Medulla oblongata (tissue), 1 donor: Measurements from ENCODE around the gene ZNF200.
"Not testable (repeated sequence)": the region's sequence is repeated elsewhere in the genome, so short reads cannot be mapped to it uniquely, and the experiment has no call there.

Experiments
- DNase-seq: peaks from one replicate; pipeline ENCODE4 v3.0.0-alpha.2; 2015; ENCODE audit errors: extremely low spot score

The ZNF200 gene, protein sequence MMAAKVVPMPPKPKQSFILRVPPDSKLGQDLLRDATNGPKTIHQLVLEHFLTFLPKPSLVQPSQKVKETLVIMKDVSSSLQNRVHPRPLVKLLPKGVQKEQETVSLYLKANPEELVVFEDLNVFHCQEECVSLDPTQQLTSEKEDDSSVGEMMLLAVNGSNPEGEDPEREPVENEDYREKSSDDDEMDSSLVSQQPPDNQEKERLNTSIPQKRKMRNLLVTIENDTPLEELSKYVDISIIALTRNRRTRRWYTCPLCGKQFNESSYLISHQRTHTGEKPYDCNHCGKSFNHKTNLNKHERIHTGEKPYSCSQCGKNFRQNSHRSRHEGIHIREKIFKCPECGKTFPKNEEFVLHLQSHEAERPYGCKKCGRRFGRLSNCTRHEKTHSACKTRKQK

DNA sequence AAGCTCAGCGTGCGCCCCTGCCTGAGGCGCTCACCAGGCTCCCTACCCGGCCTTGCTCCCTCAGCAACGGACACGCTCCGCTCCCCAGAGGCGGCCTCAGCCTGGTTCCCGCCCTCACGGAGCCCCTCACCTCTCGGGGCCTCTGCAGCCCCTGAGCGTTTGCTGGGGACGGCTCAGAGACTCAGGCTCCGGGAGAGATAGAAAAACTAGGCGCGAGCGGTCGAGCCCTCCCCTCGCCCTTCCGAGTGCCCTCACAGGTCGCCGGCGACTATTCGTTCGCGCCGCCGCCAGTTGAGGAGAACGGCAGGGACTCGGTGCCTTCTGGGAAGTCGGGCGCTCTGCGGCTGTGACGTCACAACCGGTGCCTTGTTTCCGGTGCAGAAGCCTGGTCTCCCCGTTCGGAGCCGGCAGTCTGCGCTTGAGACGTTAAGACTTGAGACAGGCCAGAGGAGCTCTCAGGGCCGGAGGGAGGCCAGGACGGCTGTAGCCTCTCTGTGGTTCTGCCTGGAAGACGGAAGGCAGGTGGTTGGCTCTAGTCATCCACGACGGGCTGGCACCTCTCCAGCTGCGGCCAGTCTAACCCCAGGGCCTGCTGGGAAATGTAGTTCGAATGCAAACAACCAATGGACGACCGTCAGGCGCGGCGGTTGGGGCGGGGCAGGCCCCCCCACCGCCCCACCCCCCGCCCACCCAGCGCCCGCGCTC lies at the start of gene ZNF200:
Gene ZNF200, minus strand, starts transcription at position 302 of the 705 bp plus-strand sequence. CDS start 1,403 bp downstream, outside the sequence.
- peak; percentile 97 for DNase-seq

DNA sequence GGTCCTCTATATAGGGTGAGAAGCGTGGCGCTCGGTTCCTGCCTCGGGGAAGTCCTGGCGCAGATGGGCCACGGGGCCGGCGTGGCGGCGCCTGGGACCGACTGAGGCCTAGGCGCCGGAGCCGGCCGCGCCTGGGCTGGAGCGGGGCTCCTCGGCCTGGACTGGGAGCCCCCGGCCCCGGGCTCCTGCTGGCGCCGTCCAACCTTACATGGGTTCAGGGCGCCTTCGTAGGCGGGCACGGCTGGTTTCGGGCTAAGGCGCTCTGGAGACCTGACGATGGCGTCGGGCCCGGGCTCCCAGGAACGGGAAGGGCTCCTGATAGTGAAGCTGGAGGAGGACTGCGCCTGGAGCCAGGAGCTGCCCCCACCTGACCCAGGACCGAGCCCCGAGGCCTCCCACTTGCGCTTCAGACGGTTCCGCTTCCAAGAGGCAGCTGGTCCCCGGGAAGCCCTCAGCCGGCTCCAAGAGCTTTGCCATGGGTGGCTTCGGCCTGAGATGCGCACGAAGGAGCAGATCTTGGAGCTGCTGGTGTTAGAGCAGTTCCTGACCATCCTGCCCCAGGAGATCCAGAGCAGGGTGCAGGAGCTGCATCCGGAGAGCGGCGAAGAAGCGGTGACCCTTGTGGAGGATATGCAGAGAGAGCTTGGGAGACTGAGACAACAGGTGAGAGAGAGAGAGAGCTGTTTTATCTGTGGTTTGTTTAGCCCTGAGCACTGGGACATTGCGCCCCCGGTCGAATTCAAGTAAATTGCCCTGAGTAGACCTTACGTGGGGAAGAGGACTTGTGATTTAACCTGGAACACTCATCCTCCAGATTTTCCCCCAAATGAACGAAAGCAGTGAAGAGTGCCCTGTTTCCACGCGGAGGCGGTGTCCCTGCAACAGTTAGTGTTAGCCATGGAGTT lies 48.8 kb upstream of the ZNF200 start:
- DNase-seq = no peak

DNA sequence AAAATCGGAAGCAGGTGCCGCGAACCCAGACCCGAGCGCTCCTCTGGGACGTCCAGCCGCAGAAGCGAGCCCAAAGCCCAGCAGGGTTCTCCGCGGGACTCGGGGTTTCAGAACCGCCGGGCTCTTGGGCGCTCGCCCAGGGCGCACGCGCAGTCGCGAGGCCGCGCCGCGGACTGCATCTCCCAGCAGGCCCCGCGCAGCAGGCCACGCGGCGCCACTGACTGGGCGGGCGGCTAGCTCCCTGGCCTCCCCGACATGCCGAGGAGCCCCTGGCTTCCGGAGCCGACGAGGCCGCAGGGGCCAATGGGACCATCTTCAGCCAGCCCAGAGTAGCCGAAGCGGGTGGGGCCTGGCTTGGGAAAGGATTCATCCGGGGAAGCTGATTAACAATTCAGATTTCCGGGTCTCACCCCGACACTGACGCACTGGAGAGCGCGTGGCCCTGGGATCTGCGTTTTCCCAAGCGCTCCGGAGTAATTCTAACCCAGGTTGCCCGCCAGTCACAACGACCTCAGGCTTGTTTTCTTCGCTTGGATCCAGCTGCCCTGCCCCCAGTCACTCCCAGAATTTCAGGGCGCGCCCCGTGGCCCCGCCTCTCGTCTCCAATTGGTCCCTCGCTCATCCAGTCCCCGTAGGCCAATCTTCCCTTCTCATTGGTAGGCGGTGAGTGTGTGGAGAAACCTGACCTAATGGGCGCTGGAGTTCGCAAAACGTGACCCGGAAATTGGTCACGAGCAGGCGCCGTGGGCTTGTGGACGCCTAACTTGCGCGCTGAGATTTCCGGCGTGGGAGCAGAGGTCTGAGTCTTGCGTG lies 48.0 kb upstream of the ZNF200 start, which contains the start of gene ZNF263:
Gene ZNF263, plus strand, starts transcription at position 762 of the 813 bp plus-strand sequence. CDS start 328 bp downstream, outside the sequence.
- peak; percentile 99 for DNase-seq

GRCh38 chr16:3282103-3282729 lies 47.3 kb upstream of the ZNF200 start:
- no peak for DNase-seq

DNA sequence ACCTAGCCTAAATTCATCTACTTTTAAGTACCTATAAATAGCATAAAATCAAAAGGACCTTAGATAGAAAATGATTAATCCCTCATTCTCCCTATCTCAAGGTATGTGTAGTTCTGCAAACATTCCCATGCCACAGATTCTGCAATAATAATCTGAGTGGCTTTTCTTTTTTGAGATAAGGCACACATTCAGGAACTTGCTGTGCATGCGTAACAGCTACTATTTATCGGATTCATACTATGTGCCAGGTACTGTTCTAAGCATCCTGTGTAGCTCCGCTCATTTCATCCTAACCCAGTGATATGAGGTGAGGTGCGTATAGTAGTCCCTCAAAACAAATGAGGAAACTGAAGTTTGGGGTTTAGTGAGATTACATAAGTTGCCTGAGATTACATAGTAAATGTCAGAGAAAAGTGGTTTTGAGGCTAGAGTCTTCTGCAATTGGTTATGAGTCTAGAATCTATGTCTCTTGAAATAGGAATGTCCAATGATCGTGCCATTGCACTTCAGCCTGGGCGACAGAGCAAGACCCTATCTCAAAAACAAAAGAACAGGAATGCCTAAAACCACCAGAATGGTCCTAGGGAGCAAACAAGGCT lies 46.4 kb upstream of the ZNF200 start:
- DNase-seq = no peak

DNA sequence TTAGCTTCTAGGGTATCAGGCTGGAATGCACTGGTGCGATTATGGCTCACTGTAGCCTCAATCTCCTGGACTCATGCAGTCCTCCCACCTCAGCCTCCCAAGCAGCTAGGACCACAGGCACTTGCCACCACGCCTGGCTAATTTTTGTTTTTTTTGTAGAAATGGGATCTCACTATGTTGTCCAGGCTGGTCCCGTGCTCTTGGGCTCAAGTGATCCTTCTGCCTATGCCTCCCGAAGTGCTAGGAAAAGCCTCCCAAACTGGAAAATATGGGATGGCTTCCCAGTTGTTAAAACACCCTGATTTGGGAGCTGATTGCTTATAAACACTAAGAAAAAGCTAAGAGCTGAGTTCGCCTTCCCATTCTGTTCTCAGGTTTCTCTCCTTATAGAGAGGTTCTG lies 41.7 kb upstream of the ZNF200 start:
- DNase-seq = no peak

DNA sequence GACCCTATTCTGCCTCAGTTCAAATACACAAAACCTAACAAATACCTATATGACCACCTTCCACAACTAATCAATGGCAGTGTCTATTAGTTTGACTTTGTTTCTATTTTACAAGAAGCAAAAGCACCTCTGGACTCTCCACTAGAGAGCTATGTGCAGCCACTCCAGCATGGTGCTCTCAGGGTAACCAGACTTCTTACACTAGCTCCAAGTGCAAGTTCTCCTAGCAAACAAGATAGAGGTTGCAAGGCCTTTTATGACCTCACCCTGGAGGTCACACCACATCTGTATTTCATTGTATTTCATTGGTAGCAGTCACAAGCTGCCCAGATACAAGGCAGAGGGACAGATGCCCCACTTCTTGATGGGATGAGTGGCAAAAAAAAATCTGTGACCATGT lies 40.0 kb upstream of the ZNF200 start:
- DNase-seq = no peak

DNA sequence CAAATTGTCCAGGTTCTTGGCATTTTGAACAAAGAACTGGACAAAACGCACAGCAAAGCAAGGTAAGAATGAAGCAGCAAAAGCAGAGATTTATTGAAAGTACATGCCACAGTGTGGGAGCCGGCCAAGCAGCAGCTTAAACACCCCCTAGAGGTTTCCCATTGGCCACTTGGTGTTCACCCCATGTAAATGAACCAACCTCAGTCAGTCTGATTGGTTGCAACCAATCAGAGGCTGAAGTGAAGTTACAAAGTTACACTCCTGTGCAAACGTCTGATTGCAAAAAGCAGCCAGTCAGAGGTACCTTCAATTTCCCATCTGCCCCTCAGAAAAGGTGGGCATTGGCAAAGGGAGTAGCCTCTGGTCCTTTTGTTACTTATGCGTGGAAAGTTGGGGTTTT lies 39.5 kb upstream of the ZNF200 start:
- DNase-seq = no peak

- not testable (repeated sequence) for DNase-seq
Measured at GRCh38 chr16:3271281-3271680, 36.3 kb upstream of the ZNF200 start.

DNA sequence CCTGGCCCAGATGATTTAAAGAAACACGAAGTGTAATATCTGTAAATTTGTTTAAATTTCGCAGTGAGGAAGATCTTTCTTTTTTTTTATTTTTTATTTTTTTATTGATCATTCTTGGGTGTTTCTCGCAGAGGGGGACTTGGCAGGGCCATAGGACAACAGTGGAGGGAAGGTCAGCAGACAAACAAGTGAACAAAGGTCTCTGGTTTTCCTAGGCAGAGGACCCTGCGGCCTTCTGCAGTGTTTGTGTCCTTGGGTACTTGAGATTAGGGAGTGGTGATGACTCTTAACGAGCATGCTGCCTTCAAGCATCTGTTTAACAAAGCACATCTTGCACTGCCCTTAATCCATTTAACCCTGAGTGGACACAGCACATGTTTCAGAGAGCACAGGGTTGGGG lies 35.8 kb upstream of the ZNF200 start:
- DNase-seq = not testable (repeated sequence)

DNA sequence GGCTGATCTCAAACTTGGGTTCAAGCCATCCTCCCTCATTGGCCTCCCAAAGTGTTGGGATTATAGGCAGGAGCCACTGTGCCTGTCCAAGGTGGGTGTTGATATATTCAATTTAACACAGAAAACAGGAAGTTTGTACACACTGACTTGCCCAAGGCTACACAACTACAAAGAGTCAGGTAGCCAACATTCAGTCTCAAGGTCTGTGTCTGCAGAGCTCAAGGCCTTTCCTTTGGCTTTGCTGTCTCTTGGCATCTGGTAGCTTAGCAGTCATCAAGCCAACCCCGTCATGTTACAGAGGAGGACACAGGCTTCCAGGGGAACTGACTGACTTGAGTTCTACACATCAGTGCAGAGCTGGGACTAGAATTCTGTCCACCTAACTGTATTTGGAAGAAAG lies 33.3 kb upstream of the ZNF200 start:
- no peak for DNase-seq

DNA sequence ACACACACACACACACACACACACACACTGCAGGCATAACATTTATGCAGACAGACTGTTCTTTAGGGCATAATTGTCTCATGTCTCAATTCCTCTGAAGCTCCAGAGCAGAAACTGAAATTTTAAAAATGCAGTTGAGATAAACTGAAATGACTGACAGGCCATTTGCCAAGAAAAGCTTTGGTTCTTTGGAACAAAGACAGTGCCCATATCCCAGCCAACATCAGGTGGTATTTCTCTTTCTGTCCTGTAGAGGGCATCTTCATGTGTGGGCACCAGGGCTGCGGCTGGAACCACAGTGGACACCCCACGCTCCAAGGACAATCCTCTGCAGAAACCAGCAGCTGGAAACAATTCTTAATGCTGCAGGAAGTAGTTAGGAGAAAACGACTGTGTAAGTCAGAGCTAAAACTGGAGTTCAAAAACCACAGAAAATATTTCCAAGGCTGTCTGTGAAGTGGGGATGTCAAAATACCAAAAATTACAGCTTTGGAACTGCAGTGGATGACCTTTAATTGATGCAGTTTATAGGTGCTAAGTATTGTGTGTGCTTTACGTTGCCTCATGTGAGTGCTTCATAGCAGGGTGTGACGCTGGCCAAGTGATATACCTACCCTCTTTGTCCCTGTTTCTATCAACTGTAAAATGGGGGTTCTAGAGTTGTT lies 32.0 kb upstream of the ZNF200 start:
- DNase-seq = peak; percentile 46

DNA sequence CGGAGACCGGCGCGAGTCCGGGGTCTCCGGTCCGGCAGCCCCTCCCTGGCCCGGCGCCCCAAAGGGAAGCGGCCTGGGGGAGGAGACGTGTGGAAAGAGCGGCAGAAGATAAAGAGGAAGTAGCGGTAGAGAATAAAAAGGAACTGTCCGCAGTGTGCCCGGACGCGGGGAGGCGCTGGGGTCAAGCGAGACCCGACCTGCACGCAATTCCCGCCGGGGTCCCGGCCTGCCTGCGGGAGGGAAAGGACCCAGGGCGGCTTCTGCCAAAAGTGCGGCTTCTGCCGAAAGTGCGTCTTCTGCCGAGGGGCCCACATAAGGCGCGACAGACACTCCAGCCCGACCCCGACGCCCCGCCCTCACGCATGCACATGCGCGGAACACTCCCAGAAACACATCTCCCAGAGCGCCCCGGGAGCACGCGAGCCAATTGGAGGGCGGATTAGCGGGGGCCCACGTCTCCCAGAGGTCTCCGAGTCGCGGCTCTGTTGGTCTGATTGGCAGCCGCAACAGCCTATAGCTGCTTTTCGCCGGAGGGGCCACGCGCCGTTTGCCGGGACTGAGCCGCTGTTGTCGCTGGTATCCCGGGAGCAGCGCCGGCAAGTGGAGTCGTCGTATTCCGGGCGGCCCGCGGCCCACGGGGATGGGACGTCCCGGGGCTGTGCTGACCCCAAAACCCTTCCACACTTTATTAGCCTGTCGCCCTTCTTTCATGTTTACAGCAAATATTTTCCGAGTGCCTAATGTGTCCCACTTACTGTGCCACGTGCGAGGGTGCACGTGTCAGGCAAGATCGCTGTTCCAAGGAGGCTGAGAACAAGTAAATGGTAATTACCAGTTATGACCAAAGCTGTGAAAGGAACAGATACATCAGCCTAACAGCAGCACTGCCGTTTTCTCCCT lies 29.4 kb upstream of the ZNF200 start:
- DNase-seq = peak; percentile 98

- DNase-seq = no peak
Measured at GRCh38 chr16:3262517-3262916, 27.6 kb upstream of the ZNF200 start.

DNA sequence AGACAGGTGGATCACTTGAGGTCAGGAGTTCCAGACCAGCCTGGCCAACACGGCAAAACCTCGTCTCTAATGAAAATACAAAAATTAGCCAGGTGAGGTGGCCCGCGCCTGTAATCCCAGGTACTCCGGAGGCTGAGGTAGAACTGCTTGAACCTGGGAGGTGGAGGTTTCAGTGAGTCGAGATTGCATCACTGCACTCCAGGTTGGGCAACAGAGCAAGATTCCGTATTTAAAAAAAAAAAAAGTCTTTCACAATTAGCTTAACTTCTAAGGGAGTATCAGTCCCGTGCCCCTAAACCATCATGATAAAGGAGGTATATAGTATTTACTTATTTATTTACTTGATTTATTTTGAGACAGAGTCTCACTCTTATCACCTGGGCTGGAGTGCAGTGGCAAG lies 24.9 kb upstream of the ZNF200 start:
- DNase-seq = no peak

- DNase-seq = no peak
Measured at GRCh38 chr16:3256866-3257465, 22.0 kb upstream of the ZNF200 start.

DNA sequence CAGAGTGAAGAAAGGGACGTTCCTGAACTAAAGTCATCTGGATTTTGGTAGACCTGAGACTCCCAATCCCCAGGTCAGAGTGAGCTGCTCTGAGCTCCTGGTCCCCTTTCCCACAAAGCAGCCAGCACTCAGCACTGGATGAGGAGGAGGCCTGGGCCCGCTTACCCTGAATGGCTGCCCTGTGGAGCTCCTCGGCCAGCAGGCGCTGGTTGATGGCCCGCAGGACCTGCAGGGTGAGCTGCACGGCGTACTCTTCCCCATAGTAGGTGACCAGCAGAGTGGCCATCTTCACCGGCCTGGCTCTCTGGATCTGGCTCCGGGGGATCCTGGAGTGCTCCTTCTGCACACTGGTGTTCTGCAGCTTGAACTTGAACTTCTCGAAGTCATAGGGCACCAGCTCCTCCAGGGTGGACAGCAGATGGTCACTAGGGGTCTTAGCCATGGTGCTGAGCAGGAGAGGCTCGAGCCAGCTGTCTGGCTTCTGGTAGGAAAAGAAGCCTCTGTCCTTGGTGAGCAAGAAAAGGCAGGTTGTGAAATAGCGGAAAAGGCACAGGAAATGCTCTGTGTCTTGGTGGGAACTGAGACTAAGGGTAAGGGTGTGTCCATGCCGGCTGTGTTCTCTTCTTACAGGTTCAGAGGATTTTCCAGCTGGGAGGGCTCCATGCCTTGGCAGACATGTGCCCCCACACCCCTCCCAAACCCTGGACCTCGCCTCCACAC lies 21.3 kb upstream of the ZNF200 start, which contains the start of gene MEFV:
Gene MEFV, minus strand, starts transcription at position 488 of the 720 bp plus-strand sequence. Its CDS starts 46 bp downstream, at position 442.
- DNase-seq = peak; percentile 16
